Suppressor macrophage treated with lipopolysaccharide for 1 hour (primary cell): Measurements from ENCODE around the gene DNASE1L2.
"Not testable (repeated sequence)": the region's sequence is repeated elsewhere in the genome, so short reads cannot be mapped to it uniquely, and the experiment has no call there.

Experiments
- DNase-seq, 3 donors: peaks; one replicate each; pipeline ENCODE4 v3.0.0-alpha.2; 2020 to 2022

The DNASE1L2 gene

DNA sequence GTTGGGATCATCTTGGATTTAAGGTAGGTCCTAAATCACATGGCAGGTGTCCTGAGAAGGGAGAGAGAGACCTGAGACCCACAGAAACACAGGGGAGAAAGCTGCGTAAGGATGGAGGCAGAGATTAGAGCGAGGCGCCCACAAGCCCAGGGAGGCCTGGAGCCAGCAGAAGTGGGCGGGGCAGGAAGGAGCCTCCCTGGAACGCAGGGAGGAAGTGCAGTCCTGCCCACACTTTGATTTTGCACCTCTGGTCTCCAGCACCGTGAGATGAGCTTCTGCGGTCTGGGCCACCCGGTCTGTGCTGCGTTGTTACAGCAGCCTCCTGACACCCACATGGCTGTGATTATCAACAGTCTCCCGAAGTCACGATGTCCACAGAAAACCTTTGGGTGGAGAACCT lies 6.4 kb downstream of the DNASE1L2 start:
- peak in 1 of 3 donors; percentile 35 for DNase-seq

- no peak for DNase-seq
Measured at GRCh38 chr16:2243031-2243528, 6.8 kb downstream of the DNASE1L2 start.

DNA sequence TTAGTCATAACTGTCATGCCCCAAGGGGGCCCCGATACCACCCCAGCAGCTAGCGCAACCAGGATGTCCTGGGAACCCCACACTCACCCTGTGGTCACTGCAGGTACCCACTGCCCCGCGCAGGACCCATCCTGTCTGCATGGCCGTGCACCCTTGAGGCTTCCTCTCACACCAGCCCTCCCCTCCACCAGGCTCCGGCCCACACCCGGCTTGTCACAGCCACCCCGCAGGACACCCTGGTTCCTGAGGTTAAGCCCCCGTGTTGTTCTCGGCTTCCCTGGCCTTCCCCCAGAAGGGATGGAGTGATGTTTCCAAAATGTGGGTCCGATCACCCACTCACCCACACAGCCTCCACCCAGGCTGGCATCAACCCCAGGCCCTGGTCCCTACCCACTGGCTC lies 7.5 kb downstream of the DNASE1L2 start:
- DNase-seq: no peak

DNA sequence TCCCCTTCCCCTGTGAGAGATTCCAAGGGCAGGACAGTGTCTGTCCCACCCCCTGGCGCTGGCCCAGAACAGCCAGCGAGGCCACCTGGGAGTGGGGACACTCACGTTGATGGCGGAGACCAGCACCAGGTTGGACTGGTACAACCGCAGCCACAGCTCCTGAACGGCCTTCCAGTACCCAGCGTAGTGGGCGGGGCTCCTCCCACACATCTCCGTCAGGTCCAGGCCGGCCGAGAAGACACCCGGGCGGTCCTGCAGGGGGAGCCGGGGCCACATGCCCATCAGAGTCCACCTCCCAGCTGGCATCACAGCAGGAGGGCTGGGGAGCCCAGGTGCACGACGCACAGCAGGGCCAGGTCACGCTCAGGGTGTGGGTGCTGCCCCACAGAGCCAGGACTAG lies 8.1 kb downstream of the DNASE1L2 start:
- no peak for DNase-seq

GRCh38 chr16:2244926-2245795 lies 8.9 kb downstream of the DNASE1L2 start:
- no peak for DNase-seq

DNA sequence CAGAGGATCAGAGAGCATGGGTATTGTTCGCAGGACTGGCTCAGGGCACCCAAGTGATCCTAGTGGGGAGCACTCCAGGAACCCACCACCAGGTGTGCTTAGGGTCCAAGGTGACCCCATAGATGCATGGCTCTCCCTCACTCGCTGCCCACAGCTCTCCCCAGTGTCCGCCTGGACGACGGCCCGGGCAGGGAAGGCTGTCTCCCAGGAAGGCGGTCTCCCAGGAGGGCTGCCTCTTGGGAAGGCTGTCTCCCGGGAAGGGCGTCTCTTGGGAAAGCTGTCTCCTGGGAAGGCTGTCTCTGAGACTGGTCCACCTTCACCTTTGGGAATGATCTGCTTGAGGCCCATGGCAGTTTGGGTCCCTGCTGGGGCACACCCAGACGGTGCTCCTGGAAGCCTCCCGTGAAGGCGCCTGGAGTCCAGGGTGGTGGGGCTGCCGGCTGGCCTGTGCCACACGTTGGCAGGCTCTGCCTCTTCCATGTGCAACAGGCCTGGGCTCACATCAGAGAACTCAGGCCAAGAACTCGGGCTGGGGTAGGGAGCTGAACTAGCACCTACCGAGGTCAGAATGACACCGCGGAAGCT lies 10.1 kb downstream of the DNASE1L2 start:
- DNase-seq: no peak

GRCh38 chr16:2250652-2251295 lies 14.5 kb downstream of the DNASE1L2 start:
- DNase-seq: peak in 1 of 3 donors; percentile 26

DNA sequence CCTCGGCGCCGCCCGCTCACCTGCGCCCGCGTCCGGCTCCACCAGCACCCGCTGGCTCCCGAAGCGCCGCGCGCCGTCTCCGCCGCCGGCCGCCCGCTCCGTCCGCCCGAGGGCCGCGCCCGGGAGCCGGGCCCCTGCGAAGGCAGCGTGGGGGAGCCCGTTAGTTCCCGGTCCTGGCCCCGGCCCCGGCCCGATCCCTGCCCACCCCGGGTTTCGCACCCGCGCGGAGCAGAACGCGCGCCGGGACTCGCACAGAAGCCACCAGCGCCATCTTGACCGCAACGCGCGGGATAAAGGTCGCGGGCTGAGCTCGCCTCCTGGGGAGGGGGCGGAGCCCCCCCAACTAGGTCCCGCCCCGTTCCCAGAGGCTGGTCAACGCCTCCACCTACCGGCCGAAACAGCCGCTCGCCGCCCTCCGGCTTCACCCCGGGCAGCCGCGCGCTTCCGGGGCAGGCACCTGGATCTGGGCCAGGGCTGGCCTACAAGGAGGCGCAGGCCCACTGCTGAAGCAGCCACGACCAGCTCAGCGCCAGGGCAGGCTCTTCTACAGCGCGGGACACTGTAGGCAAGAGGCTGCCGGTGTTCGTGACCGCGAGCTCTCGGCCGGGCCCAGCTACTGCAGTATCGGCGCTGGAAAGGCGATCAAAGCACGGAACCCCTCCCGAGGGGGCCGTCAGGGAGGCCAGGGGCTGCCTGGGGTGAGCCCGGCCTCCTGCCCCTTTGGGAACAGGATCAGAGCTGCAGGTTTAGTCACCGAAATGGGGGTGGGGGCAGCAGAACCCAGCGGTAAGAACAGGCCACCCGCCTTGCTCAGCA lies 15.3 kb downstream of the DNASE1L2 start, which contains the start of gene ECI1:
Gene ECI1, minus strand, starts transcription at position 292 of the 816 bp plus-strand sequence. Its CDS starts 21 bp downstream, at position 271.
- DNase-seq: peak; percentile 96 to 99 (median 97)

GRCh38 chr16:2252806-2253148 lies 16.5 kb downstream of the DNASE1L2 start:
- DNase-seq: no peak

GRCh38 chr16:2253293-2253692 lies 17.0 kb downstream of the DNASE1L2 start:
- DNase-seq: no peak

DNA sequence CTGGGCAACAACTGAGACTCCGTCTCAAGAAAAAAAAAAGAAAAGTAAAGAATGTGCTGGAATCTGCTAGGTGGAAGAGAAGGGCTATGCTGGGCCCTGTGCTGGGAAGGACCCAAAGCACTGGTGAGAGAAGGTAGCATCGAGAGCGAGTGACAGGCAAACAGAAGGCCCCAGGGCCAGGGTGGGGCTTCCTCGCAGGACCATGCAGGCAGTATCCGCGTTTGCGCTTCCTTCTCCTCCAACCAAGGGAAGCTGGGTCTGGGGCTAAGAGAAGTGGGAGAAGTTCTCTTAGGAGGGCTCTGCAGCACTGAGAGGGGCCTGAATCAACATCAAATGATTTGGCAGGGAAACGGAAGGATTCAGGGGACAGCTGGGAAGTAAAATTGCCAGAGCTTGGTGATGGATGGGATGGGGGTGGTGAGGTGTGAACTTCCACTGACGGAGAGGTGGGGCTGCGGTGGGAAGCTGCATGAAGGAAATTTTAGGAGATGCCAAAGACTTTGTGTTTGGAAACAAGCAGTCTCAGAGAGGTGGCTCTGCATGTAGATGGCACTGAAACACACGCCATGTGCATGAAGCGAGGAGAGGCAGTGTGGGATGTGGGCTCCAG lies 20.4 kb downstream of the DNASE1L2 start:
- DNase-seq: no peak

- no peak for DNase-seq
Measured at GRCh38 chr16:2257726-2258125, 21.5 kb downstream of the DNASE1L2 start.

- DNase-seq: not testable (repeated sequence)
Measured at GRCh38 chr16:2258530-2258929, 22.3 kb downstream of the DNASE1L2 start.

DNA sequence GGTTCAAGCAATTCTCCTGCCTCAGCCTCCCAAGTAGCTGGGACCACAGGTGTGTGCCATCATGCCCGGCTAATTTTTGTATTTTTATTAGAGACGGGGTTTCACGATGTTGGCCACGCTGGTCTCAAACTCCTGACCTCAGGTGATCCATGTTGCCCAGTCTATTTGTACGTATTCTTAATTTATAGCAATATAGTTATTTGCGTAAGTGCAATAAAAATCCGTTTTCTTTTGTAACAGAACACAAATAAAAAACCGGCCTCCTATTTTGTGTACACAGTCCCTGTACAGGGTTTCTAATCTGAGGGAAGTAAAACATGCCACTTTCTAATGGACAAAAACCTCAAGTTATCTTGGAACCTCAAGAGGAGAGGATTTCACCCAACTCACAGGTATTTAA lies 24.0 kb downstream of the DNASE1L2 start:
- DNase-seq: no peak

GRCh38 chr16:2263026-2263425 lies 26.8 kb downstream of the DNASE1L2 start:
- not testable (repeated sequence) for DNase-seq

GRCh38 chr16:2266887-2267286 lies 30.6 kb downstream of the DNASE1L2 start:
- DNase-seq: not testable (repeated sequence)

- DNase-seq: not testable (repeated sequence)
Measured at GRCh38 chr16:2267505-2267912, 31.3 kb downstream of the DNASE1L2 start.

DNA sequence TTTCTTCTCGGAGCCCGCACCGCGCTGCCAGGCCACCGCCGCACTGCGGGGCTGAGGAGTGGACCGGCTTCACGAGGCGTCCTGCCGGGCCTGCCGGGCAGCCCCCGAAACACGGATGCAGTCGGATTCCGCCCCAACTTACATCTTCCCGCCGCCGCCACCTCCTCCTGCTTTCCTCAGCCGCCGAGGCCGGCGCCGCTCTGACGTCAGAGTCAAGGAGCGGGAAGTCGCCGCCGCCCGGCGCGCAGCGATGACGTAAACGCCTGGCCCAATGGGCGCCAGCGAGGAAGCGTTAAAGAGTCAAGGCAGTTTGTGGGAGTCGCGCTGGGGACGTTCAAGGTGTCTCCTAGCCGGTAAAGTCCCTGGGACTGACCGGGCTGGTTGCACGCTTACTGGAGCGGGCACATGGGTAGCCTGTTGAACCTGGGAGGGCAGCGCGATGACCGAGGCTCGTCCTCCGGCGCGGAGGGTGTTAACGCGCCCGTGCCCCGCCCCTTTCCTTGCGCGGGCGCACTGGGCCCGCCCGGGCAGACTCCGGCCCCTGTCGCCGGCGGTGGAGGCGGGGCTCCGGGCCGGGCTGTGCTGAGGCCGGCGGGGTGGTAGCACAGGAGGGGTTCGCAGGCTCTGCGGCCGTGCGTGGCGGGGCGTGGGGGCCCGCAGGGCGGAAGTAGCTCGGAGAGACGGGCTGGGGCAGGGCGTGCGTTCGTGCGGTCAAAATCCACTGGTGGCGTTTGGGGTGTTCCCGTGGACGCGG lies 31.8 kb downstream of the DNASE1L2 start, which contains the start of gene RNPS1:
Gene RNPS1, minus strand, starts transcription at position 214 of the 754 bp plus-strand sequence. CDS start 3,483 bp downstream, outside the sequence.
- peak; percentile 97 to 99 (median 99) for DNase-seq

GRCh38 chr16:2270070-2270462 lies 33.8 kb downstream of the DNASE1L2 start:
- DNase-seq: no peak

- no peak for DNase-seq
Measured at GRCh38 chr16:2270588-2271470, 34.6 kb downstream of the DNASE1L2 start.
